ENCODE measurements around the gene PYCARD.
"Not testable (repeated sequence)": the region's sequence is repeated elsewhere in the genome, so short reads cannot be mapped to it uniquely, and the experiment has no call there.

PYCARD gene

DNA sequence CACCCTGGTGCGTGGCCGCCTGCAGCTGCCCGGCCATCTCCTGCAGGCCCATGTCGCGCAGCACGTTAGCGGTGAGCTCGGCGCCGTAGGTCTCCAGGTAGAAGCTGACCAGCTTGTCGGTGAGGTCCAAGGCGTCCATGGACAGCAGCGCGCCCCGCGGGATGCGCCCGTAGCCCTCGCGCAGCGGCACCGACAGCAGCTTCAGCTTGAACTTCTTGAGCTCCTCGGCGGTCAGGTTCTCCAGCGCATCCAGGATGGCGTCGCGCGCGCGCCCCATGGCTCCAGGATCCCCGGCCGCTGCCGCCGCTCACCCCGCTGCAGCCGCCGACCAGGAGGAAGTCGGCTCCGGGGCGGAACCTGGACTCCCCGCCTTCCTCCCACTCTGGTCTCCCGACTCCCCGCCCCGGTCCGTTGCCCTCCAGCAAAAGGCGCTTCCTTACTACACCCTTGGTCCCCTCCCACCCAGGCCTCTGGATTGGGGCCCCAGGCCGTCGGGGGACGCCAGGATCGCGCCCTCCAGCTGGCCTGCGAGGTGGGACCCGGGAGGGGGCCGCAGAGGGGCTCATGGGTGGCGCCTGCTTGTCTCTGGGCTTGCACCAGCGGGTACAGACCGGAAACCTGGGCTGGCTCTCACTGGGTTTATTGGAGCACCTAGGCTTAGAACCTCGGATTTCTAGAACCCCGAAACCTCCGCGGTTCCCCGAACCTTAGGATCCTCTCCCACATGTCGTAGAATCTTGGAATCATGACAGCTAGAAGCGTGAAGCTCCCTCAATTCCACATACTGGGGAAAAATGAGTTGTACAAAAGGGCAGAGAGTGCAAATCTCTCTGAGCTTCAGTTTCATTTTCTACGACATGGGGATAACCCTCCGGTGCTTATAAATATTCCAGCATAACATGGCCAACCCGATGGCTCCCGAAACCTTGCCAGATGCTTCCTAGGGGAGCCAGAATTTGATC is at the start of gene PYCARD:
Gene PYCARD, minus strand, starts transcription at position 347 of the 962 bp plus-strand sequence. Its CDS starts 70 bp downstream, at position 277.
- no peak for DNase-seq (ENCODE audit: low read depth, low spot score)

DNA sequence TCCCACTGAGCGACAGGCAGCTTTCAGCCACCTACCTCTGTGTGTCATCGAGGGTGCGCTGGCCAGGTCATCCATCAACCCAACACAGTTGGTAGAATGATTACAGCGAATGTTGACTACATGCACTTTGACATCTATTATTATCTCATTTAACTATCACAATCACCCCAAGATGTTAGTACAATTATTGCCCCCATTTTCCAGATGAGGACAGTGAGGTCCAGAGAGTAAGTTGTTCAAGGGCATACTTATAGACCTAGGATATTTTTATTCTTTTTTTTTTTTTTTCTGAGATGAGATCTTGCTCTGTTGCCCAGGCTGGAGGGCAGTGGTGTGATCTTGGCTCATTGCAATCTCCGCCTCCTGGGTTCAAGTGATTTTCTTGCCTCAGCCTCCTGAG is 48.9 kb upstream of the PYCARD start:
- DNase-seq (ENCODE audit: low read depth, low spot score): no peak

DNA sequence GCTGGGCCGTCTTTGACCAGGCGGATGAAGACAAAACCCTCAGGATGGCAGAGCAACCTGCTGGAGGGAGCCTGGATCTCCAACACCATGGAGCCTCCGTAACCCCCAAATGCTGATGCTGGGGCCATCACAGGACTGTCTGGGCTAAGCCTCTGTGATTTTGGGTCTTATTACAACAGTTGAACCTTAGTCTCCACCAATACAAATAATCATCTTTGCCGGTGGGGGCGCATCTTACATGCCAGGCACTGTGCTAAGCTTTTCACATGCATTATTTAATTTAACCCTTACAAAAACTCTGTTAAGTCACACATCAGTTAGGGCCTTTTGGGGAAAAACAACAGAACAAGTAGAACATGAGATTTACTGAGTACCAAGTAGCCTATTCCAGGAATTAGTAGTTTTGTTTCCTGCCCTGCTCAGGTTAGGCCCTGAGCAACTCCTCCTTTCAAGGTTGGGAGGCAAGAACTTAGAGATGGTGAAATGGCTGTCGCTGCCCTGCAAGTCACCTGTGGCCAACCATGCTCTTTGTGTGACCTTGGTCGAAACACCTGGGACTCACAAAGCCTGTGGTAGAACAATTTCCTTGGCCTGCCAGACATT is 48.3 kb upstream of the PYCARD start:
- DNase-seq (ENCODE audit: low read depth, low spot score): no peak

DNA sequence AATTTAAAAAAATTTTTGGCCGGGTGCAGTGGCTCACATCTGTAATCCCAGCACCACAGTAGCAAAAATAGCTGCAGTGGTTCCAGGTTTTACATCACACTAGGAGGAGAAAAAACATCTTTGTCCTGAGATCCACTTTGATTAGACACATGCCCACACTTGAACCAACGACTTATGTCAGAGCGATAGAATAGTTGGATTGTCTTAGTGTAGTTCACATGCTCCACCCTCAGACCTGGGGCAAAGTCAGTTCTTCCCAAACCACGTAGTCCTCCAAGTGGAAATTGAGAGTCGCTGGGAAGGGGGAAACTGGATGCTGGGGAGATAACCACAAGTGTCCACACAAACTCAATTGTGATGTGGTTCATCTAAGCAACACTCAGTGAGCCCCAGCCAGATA is 45.8 kb upstream of the PYCARD start:
- no peak for DNase-seq (ENCODE audit: low read depth, low spot score)

DNA sequence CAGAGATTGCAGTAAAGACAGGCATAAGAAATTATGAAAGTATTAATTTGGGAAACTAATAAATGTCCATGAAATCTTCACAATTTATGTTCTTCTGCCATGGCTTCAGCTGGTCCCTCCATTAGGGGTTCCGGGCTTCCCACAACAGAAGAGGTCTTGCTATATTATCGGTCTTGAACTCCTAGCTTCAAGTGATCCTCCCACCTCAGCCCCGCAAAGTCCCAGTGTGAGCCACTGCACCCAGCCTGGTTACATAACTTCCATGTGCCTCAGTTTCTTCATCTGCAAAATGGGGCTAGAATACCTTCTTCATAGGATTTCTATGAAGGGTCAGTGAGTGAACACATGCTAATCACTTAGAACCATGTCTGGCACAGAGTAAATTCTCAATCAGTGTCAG is 43.7 kb upstream of the PYCARD start:
- DNase-seq (ENCODE audit: low read depth, low spot score): no peak

DNA sequence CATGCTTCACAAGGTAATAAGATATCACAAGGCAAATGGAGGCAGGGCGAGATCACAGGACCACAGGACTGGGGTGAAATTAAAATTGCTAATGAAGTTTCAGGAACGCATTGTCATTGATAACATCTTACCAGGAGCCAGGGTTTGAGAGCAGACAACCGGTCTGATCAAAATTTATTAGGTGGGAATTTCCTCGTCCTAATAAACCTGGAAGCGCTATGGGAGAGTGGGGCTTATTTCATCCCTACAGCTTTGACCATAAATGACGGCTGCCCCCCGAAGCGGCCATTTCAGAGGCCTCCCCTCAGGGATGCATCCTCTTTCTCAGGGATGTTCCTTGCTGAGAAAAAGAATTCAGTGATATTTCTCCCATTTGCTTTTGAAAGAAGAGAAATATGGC is 43.0 kb upstream of the PYCARD start:
- not testable (repeated sequence) for DNase-seq (ENCODE audit: low read depth, low spot score)

DNA sequence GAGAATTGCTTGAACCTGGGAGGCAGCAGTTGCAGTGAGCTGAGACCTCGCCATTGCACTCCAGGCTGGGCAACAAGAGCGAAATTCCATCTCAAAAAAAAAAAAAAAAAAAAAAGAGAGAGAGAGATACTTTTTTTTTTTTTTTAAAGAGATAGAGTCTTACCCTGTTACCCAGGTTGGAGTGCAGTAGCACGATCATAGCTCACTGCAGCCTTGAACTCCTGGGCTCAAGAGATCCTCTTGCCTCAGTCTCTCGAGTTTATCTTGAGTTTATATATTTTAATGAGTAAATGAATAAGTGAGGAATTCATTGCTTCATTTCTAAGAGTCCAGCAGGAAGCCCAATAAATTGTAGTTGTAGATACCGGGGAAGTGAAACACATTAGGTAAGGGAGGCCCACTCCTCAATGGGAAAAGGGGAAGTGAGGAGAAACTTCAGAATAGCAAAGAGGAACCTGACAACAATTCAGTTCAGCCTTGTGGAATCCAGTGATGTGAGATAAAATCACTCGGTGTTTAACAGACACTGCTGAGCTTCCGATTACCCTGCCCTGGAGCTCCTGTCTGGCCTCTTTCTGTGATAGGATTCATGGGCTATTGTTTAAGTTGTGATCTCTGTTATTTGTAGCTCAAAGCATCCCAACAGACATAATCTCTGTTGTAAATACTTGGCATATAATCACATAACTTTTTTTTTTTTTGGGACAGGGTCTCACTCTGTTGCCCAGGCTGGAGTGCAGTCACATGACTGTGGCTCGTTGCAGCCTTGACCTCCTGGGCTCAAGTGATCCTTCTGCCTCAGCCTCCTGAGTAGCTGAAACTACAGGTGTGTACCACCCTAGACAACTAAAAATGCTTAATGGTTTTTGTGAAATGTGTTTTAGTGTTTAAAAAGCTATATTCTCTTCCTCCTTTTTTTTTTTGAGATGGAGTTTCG is 41.4 kb upstream of the PYCARD start:
- no peak for DNase-seq (ENCODE audit: low read depth, low spot score)

DNA sequence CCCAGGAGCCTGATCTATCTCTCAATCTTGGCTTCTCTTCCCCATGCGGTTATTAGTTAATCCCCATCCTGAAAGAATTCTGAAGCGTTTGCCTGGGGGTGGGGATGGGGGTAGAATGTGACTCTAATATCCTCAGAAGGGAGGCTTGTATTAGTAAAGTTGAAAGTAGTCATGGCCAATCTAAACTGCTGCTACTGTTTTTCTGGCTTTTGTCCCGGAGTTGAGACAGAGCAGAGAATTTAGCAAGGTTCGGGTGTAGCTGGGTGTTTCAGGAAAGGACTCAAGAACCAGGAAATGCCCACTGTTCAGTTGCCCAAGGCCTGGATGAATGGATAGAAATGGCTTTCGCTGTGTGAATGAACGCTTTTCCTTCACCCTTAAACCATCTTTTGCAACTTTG is 39.6 kb upstream of the PYCARD start:
- no peak for DNase-seq (ENCODE audit: low read depth, low spot score)

DNA sequence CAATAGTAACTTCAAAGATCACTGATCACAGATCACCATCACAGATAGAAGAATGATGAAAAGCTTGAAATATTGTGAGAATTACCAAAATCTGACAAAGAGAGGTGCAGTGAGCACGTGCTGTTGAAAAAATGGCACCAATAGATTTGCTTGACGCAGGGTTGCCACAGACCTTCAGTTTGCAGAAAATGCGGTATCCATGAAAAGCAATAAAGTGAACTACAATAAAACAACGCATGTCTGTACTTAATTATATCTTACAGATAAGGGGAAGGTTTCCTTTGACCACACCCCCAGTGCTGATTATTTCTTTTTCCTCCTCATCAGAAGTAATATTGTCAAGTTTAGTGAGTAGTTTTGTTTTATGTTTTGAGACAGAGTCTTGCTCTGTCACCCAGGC is 35.5 kb upstream of the PYCARD start:
- DNase-seq (ENCODE audit: low read depth, low spot score): no peak

DNA sequence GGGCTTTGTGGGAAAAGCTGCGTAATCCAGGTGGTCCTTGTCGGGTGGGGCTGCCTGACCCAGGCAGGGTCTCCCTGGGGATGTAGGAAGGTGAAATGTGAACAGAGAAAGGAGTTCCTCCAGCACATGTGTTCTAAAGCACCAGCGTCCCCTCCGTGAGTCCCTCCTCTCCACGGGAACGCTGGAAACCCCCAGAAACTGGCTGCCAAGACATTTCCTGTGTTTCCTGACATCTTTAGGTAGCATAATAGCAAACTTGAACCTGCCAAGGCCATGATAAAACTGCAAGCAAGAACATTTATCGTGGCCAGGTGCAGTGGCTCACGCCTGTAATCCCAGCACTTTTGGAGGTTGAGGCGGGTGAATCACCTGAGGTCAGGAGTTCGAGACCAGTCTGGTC is 26.9 kb upstream of the PYCARD start:
- no peak for DNase-seq (ENCODE audit: low read depth, low spot score)

DNA sequence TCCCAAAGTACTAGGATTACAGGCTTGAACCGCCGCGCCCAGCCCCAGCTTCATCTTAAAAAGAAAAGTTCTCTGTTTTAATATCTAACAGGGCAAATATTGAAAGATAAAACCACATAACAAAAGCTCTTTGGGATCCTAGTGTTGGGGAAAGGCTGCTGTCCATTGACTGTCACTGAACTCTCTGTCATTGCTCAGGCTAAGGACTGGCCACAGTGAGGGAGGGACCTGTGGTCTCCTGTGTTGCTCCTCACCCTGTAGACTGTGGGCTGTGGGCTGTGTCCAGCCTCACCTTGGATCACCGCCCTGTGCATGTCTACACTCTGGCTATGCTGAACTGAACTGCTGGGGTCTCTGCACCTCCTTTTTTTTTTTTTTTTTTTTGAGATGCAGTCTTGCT is 25.6 kb upstream of the PYCARD start:
- DNase-seq (ENCODE audit: low read depth, low spot score): no peak

DNA sequence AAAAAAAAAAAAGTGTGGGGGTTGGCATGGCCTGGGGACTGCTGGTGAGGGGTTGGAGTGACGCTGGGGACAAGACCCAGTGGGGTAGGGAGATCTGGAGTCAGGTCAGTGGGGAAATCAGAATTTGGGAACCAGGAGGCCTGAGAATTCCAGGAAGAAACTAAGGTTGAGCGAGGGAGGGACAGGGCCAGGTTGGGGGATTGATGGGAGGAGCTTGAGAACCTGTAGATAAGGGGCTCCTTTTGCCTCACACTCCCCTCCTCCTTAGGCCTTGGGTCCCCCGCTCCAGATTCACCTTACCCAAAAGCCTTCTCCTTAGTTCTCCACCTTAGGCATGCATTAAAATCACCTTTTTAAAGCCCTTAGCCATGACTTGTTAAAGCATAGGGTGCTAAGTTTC is 22.6 kb upstream of the PYCARD start:
- no peak for DNase-seq (ENCODE audit: low read depth, low spot score)

DNA sequence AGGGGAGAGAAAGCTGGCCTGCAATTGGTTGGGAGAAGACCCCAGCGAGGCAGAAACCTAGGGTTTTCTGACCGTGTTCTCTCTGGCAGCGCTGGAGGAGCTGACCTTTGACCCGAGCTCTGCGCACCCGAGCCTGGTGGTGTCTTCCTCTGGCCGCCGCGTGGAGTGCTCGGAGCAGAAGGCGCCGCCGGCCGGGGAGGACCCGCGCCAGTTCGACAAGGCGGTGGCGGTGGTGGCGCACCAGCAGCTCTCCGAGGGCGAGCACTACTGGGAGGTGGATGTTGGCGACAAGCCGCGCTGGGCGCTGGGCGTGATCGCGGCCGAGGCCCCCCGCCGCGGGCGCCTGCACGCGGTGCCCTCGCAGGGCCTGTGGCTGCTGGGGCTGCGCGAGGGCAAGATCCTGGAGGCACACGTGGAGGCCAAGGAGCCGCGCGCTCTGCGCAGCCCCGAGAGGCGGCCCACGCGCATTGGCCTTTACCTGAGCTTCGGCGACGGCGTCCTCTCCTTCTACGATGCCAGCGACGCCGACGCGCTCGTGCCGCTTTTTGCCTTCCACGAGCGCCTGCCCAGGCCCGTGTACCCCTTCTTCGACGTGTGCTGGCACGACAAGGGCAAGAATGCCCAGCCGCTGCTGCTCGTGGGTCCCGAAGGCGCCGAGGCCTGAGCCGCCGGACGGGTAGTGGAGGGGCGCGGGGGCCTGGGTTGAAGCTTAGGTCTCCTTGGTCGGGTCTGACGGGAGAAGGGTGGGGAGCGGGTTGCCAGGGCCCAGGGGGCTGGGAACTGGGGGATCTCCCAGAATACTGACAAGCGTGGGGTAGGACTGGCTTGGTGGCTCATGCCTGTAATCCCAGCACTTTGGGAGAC is 21.8 kb upstream of the PYCARD start:
- DNase-seq (ENCODE audit: low read depth, low spot score): no peak

DNA sequence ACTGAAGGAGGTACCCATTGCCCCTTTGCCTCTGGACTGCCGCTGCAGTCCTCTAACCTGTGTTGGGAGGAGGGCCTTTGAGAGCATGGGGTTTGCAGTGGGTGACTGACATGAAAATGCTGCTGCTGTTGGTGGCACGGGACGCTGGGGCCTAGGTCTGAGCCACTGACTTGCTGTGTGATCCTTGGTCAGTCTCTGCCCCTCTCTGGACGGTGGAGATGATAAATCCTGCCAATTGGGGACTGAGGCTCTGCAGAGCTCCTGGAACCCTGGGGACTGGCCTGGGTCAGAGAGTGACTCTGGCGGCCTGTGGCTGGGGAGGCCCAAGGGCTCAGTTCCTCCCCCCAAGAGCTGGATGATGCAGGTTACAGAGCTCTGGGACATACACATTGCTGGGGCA is 20.5 kb upstream of the PYCARD start:
- no peak for DNase-seq (ENCODE audit: low read depth, low spot score)

DNA sequence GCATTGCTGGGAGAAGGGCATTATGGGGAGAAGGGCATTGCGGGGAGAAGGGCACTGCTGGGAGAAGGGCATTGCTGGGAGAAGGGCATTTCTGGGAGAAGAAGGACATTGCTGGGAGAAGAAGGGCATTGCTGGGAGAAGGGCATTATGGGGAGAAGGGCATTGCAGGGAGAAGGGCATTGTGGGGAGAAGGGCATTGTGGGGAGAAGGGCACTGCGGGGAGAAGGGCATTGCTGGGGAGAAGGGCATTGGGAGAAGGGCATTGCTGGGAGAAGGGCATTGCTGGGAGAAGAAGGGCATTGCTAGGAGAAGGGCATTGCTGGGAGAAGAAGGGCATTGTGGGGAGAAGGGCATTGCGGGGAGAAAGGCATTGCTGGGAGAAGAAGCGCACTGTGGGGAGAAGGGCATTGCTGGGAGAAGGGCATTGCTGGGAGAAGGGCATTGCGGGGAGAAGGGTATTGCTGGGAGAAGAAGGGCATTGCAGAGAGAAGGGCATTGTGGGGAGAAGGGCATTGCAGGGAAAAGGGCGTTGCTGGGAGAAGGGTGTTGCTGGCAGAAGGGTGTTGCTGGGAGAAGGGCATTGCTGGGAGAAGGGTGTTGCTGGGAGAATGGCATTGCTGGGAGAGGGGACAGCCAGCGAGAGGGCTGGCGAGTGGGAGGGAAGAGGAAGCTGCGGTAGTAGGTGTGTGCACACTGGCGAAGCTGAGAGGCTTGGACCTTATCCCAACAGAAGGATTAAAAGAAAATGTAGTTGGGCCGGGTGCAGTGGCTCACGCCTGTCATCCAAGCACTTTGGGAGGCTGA is 19.0 kb upstream of the PYCARD start:
- DNase-seq (ENCODE audit: low read depth, low spot score): no peak

DNA sequence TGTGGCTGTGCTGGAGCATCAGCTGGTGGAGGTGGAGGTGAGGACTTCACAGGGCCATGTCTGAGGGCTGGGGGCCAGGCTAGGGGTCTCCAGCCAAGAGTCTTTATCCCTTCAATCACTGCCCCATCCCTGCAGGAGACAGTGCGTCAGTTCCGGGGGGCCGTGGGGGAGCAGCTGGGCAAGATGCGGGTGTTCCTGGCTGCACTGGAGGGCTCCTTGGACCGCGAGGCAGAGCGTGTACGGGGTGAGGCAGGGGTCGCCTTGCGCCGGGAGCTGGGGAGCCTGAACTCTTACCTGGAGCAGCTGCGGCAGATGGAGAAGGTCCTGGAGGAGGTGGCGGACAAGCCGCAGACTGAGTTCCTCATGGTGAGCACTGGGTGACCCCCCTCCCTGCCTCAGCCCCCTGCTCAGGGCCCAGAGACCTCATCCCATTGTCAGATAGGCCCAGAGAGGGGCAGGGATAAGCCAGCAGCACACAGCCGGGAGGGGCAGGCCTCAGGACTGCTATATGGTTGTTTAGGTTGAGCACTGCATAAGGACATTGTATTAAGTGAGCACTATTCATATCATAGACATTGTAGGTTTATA is 16.7 kb upstream of the PYCARD start:
- no peak for DNase-seq (ENCODE audit: low read depth, low spot score)

DNA sequence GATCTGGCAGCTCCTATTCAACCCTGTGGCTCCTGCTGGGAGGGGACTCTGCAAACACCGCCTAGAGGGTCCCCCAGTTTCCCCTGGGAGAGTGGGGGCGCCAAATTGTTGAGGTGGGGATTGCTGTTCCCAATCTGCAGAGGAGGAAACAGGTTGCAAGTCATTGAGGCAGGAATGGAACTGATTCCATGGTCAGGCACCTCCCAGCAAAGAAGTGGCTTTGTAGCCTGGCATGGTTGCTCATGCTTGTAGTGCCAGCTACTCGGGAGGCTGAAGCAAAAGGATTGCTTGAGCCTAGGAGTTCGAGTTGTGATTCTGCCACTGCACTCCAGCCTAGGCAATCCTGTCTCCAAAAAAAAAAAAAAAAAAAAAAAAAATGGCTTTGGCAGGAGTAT is 14.6 kb upstream of the PYCARD start:
- DNase-seq (ENCODE audit: low read depth, low spot score): no peak

DNA sequence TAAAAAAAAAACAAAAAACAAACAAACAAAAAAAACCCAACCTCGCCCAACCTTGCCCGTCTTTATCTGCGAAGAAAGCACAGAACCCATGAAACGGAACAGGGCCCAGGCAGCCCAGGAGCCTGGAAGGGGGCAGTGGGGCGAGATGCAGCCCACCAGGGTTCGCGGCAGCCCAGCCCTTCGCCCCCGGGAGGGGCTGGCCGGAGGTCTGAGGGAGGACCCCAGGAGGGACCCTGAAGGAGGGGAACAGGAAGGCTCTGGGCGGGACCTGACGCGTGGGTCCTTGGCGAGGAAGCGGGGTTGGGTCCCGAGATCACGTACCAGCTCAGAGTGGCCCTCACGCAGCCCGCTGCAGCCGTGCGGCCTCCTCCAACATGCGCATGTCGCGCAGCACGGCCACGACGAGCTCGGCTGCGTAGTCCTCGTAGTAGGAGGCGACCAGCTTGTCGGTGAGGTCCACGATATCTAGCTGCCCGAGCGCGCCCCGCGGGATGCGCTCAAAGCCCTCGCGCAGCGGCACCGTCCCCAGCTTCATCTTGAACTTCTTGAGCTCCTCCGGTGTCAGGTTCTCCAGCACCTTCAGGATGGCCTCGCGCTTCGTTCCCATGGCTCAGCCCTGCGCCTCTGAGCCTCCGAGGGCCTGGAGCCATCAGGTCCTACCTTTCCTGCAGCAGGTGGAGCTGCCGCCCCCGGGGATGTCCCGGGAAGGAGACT is 14.0 kb upstream of the PYCARD start, which contains the start of gene PYDC1:
Gene PYDC1, minus strand, starts transcription at position 714 of the 714 bp plus-strand sequence. Its CDS starts 107 bp downstream, at position 607.
- no peak for DNase-seq (ENCODE audit: low read depth, low spot score)

Data from brain pericyte (primary cell).